Esophagus muscularis mucosa (tissue), 4 donors: Measurements from ENCODE around the gene MDGA2. TPM values are rescaled to one million over a fixed set of nuclear protein-coding genes. Genes with fewer than 3 reads are reported as not detected.

Experiments used
- DNase-seq: peaks from one replicate; pipeline ENCODE4 v3.0.0-alpha.2; 2017; ENCODE audit errors: extremely low spot score
- H3K27ac ChIP-seq, 4 donors: fragments of 200-600 bp; sonication (generic); replicated peaks in 1 of 4; 1 replicate in 3 of 4; 2 replicates in 1 of 4; pipeline ENCODE4 v1.5.1; 2016 to 2019; ENCODE audit warnings: mild to moderate bottlenecking in 1 of 4
- H3K27me3 ChIP-seq, 4 donors: fragments of 200-600 bp; sonication (generic); one replicate each; pipeline versions ENCODE4 v1.5.1 to v1.6.0; 2016 to 2019
- H3K36me3 ChIP-seq, 4 donors: fragments of 200-600 bp; sonication (generic); one replicate each; pipeline ENCODE4 v1.5.1; 2016 to 2019
- H3K4me1 ChIP-seq, 4 donors: fragments of 200-600 bp; sonication (generic); one replicate each; pipeline ENCODE4 v1.5.1; 2016 to 2019
- H3K4me3 ChIP-seq, 4 donors: fragments of 200-600 bp; sonication (generic); 1 replicate in 2 of 4; 2 replicates in 2 of 4; pipeline ENCODE4 v1.5.1; 2016 to 2019; ENCODE audit warnings: mild to moderate bottlenecking in 4 of 4, moderate library complexity in 1 of 4
- H3K9me3 ChIP-seq, 4 donors: fragments of 200-600 bp; sonication (generic); 1 replicate in 3 of 4; 2 replicates in 1 of 4; pipeline ENCODE4 v1.5.1; 2016 to 2019
- EP300 ChIP-seq: sonication (generic); formaldehyde crosslinking; IDR thresholded peaks from one replicate; pipeline ENCODE4 v1.6.1; 2017; ENCODE audit warnings: antibody characterized with exemption
- POLR2A ChIP-seq: fragments of 450-650 bp; IDR thresholded peaks from one replicate; pipeline ENCODE4 v1.6.1; 2017; ENCODE audit warnings: antibody characterized with exemption, moderate library complexity, mild to moderate bottlenecking, low read depth
- POLR2AphosphoS5 ChIP-seq, 2 donors: sonication (generic); formaldehyde crosslinking; IDR thresholded peaks; one replicate each; pipeline ENCODE4 v1.6.1; 2017; ENCODE audit warnings: antibody characterized with exemption in 2 of 2
- WGBS: methylation state at CpG from one replicate; pipeline ENCODE4 v1.1.5; 2018; 5-methylcytosine and 5-hydroxymethylcytosine counted together
- intact Hi-C: fragments of 100-400 bp; cut with DNase I; formaldehyde crosslinking; loops from one replicate; pipeline ENCODE4 v1.15.1; 2023
- total RNA-seq, 4 donors: library from RNA; depleted of rRNA; stranded (reverse); fragments of >200 nt; gene quantifications; one replicate each; pipeline versions ENCODE4 v1.1.0 to v1.2.1, GENCODE V29; 2016
- TF ChIP-seq, protein P1 (sequence below), 3 experiments: fragments of 200-600 bp in 2 of 3; fragments of 450-650 bp in 1 of 3; sonication (generic) in 2 of 3; IDR thresholded peaks; one replicate each; pipeline ENCODE4 v1.5.1; 2017 to 2019; ENCODE audit warnings: antibody characterized with exemption in 3 of 3, mild to moderate bottlenecking in 2 of 3, moderate library complexity in 1 of 3

The MDGA2 gene
- total RNA-seq, 4 donors from 2014 or later: under 0.01 TPM; not detected in 3

GRCh38 chr14:47439953-47440352, 235.5 kb downstream of the MDGA2 start:
- peaks cover 0 to 10% (median 7%) of the 10 kb centered on the region in 4 donors for H3K4me1 ChIP-seq
- no peaks in the 10 kb centered on the region for H3K9me3 ChIP-seq
- TF ChIP-seq, protein P1, sequence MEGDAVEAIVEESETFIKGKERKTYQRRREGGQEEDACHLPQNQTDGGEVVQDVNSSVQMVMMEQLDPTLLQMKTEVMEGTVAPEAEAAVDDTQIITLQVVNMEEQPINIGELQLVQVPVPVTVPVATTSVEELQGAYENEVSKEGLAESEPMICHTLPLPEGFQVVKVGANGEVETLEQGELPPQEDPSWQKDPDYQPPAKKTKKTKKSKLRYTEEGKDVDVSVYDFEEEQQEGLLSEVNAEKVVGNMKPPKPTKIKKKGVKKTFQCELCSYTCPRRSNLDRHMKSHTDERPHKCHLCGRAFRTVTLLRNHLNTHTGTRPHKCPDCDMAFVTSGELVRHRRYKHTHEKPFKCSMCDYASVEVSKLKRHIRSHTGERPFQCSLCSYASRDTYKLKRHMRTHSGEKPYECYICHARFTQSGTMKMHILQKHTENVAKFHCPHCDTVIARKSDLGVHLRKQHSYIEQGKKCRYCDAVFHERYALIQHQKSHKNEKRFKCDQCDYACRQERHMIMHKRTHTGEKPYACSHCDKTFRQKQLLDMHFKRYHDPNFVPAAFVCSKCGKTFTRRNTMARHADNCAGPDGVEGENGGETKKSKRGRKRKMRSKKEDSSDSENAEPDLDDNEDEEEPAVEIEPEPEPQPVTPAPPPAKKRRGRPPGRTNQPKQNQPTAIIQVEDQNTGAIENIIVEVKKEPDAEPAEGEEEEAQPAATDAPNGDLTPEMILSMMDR (IDR thresholded peaks at IDR 0.05): no peak
- TF ChIP-seq EP300: no peak
- TF ChIP-seq POLR2AphosphoS5 (IDR thresholded peaks at IDR 0.05): no peak
- no peak for TF ChIP-seq POLR2A
- no peak for DNase-seq
- 80% methylated on average over 2 of the region's 2 CpGs for WGBS
- H3K36me3 ChIP-seq: no peaks in the 10 kb centered on the region
- H3K27me3 ChIP-seq: no peaks in the 10 kb centered on the region
- intact Hi-C loops: no loop called here
- no peak overlapping the region for H3K27ac ChIP-seq
- no peak overlapping the region for H3K4me3 ChIP-seq

- Histone ChIP-seq H3K4me1 (peaks cover 0 to 10% (median 7%) of the 10 kb centered on the region in 4 donors), H3K4me3 (no peak overlapping the region), H3K27me3 (no peaks in the 10 kb centered on the region), H3K36me3 (no peaks in the 10 kb centered on the region), H3K9me3 (no peaks in the 10 kb centered on the region), H3K27ac (no peak overlapping the region)
- no peak for DNase-seq
- no peak for TF ChIP-seq POLR2AphosphoS5 (IDR thresholded peaks at IDR 0.05)
- TF ChIP-seq POLR2A: no peak
- TF ChIP-seq, protein P1 (IDR thresholded peaks at IDR 0.05): no peak
- TF ChIP-seq EP300: no peak
- intact Hi-C loops: no loop called here
- WGBS: 52% methylated on average over 1 of the region's 1 CpG
These were observed 236.7 kb downstream of the MDGA2 start for GRCh38 chr14:47438650-47439140.

- no peak for DNase-seq
- H3K9me3 ChIP-seq: no peaks in the 10 kb centered on the region
- 60% methylated on average over 1 of the region's 1 CpG for WGBS
- no peak overlapping the region for H3K4me3 ChIP-seq
- intact Hi-C loops: no loop called here
- no peaks in the 10 kb centered on the region for H3K36me3 ChIP-seq
- H3K27me3 ChIP-seq: no peaks in the 10 kb centered on the region
- no peak overlapping the region for H3K27ac ChIP-seq
- H3K4me1 ChIP-seq: peaks cover 0 to 10% (median 7%) of the 10 kb centered on the region in 4 donors
- TF ChIP-seq, protein P1 (IDR thresholded peaks at IDR 0.05): no peak
- no peak for TF ChIP-seq POLR2A
These were observed 240.0 kb downstream of the MDGA2 start for GRCh38 chr14:47435331-47435965.

GRCh38 chr14:47427629-47428028, 247.8 kb downstream of the MDGA2 start:
- TF ChIP-seq POLR2A (no peak), POLR2AphosphoS5 (IDR thresholded peaks at IDR 0.05) (no peak), EP300 (no peak)
- TF ChIP-seq, protein P1 (IDR thresholded peaks at IDR 0.05): no peak
- Histone ChIP-seq H3K27me3 (no peaks in the 10 kb centered on the region), H3K36me3 (no peaks in the 10 kb centered on the region), H3K9me3 (no peaks in the 10 kb centered on the region), H3K4me3 (no peak overlapping the region), H3K4me1 (no peaks in the 10 kb centered on the region), H3K27ac (no peak overlapping the region)
- no peak for DNase-seq
- WGBS: 38% methylated on average over 2 of the region's 2 CpGs
- intact Hi-C loops: no loop called here

DNA sequence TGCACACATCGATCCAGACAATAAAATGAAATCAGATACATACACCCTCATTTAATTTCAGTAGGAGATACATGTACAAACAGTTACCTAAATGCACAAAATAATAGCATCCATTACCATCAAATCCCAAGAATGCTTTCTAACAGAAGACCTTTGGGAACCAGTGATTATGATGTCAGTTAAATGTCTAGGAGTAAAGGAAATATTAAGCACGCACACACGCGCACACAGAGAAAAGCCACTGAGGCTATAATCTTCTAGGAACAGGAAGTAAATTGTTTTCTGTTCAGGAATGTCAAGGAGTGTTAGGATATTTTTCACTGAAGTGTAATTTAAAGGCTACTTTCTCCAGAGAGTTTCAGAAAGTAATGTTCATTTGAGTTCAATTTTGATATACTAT, 250.1 kb downstream of the MDGA2 start:
- H3K36me3 ChIP-seq: no peaks in the 10 kb centered on the region
- H3K9me3 ChIP-seq: no peaks in the 10 kb centered on the region
- TF ChIP-seq EP300 (no peak), POLR2AphosphoS5 (IDR thresholded peaks at IDR 0.05) (no peak), POLR2A (no peak)
- TF ChIP-seq, protein P1 (IDR thresholded peaks at IDR 0.05): no peak
- WGBS: 67% methylated on average over 4 of the region's 4 CpGs
- H3K4me1 ChIP-seq: no peaks in the 10 kb centered on the region
- no peak overlapping the region for H3K27ac ChIP-seq
- no peaks in the 10 kb centered on the region for H3K27me3 ChIP-seq
- H3K4me3 ChIP-seq: no peak overlapping the region
- no peak for DNase-seq
- intact Hi-C loops: no loop called here
